UCSD-AML1 (cell line): ENCODE data around the gene FGF11.
"Not testable (repeated sequence)": the region's sequence is repeated elsewhere in the genome, so short reads cannot be mapped to it uniquely, and the experiment has no call there.

Experiments used
- DNase-seq: peaks from one replicate; lab custom pipeline; 2025; ENCODE audit not compliant: unreplicated experiment; lab: John Stamatoyannopoulos, UW

The FGF11 gene

GRCh38 chr17:7478276-7479212, 39.2 kb downstream of the FGF11 start:
- DNase-seq: peak; percentile 48

- peak; percentile 55 for DNase-seq
Observed at GRCh38 chr17:7479213-7480088, 40.1 kb downstream of the FGF11 start, which contains the start of gene ZBTB4. Gene ZBTB4, minus strand, starts transcription at chr17:7479631. Its CDS starts 12,830 bp downstream, at chr17:7466801.

GRCh38 chr17:7480089-7480384, 40.7 kb downstream of the FGF11 start:
- no peak for DNase-seq

GRCh38 chr17:7481275-7481674, 42.0 kb downstream of the FGF11 start, which contains the start of gene SLC35G6:
Gene SLC35G6, plus strand, starts transcription at chr17:7481446. Its CDS starts 71 bp downstream, at chr17:7481517.
- DNase-seq: not testable (repeated sequence)

GRCh38 chr17:7481842-7482741, 42.8 kb downstream of the FGF11 start:
- not testable (repeated sequence) for DNase-seq

GRCh38 chr17:7482742-7483088, 43.4 kb downstream of the FGF11 start:
- DNase-seq: not testable (repeated sequence)

- peak; percentile 95 for DNase-seq
Observed at GRCh38 chr17:7483255-7484066, 44.1 kb downstream of the FGF11 start.

GRCh38 chr17:7484067-7484918, 45.0 kb downstream of the FGF11 start, which contains the start of gene POLR2A:
Gene POLR2A, plus strand, starts transcription at chr17:7484366.
- peak; percentile 99 for DNase-seq

- DNase-seq: no peak
Observed at GRCh38 chr17:7484919-7485377, 45.6 kb downstream of the FGF11 start.

GRCh38 chr17:7486181-7486580, 46.9 kb downstream of the FGF11 start:
- DNase-seq: no peak

- no peak for DNase-seq
Observed at GRCh38 chr17:7490144-7490543, 50.8 kb downstream of the FGF11 start.

- DNase-seq: no peak
Observed at GRCh38 chr17:7491583-7491982, 52.3 kb downstream of the FGF11 start.

- DNase-seq: no peak
Observed at GRCh38 chr17:7493941-7494340, 54.6 kb downstream of the FGF11 start.
